Measurements from ENCODE around the gene IL1RAP.

IL1RAP gene

DNA sequence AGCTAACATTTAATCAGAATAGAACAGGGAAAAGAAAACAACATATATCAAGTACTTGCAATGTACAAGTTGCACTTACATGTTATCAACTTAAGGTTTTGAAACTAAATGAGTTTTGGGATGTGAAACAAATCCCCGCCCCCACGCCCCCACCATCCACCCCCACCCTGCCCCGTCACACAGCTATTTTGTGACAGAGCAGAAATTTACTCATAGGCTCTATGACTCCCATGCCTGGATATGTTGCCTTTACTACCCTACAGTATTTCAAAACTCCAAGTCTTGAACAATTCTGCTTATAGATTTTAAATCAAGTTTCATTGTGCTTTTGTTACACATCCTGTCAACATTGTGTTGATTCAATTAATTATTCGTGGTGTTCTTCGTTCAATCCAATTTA lies 18.1 kb upstream of the IL1RAP start:
- H3K4me3 ChIP-seq (ENCODE audit: low read depth, low read length): no peak overlapping the region
- no peak for DNase-seq (ENCODE audit: low read depth, low spot score)
- in situ Hi-C loops (cut with HindIII; ENCODE audit: low sequenced_read_pairs): no loop called here
- TF ChIP-seq, protein P1, sequence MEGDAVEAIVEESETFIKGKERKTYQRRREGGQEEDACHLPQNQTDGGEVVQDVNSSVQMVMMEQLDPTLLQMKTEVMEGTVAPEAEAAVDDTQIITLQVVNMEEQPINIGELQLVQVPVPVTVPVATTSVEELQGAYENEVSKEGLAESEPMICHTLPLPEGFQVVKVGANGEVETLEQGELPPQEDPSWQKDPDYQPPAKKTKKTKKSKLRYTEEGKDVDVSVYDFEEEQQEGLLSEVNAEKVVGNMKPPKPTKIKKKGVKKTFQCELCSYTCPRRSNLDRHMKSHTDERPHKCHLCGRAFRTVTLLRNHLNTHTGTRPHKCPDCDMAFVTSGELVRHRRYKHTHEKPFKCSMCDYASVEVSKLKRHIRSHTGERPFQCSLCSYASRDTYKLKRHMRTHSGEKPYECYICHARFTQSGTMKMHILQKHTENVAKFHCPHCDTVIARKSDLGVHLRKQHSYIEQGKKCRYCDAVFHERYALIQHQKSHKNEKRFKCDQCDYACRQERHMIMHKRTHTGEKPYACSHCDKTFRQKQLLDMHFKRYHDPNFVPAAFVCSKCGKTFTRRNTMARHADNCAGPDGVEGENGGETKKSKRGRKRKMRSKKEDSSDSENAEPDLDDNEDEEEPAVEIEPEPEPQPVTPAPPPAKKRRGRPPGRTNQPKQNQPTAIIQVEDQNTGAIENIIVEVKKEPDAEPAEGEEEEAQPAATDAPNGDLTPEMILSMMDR (IDR thresholded peaks at IDR 0.05; ENCODE audit: low read depth, low read length): no peak

DNA sequence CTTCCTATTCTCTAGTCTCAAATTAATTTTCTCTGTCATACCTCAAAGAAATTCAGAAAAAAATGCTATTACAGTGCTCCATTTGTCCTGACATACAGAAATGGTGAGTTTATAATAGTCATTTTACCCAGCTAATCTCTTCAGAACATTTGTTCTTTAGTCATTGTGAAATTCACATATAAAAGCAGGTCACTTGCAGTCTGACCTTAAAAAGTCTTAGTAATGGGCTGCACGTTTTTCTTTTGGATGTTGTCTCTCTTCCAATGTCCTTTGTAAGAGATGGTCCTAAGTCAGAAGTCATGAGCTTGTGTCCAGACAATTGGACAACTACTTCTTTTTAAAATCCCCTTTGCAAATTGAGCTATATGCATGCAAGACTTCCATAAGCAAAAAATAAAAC lies 17.0 kb upstream of the IL1RAP start:
- in situ Hi-C loops (cut with HindIII; ENCODE audit: low sequenced_read_pairs): no loop called here
- TF ChIP-seq, protein P1 (IDR thresholded peaks at IDR 0.05; ENCODE audit: low read depth, low read length): no peak
- no peak overlapping the region for H3K4me3 ChIP-seq (ENCODE audit: low read depth, low read length)
- DNase-seq (ENCODE audit: low read depth, low spot score): no peak

DNA sequence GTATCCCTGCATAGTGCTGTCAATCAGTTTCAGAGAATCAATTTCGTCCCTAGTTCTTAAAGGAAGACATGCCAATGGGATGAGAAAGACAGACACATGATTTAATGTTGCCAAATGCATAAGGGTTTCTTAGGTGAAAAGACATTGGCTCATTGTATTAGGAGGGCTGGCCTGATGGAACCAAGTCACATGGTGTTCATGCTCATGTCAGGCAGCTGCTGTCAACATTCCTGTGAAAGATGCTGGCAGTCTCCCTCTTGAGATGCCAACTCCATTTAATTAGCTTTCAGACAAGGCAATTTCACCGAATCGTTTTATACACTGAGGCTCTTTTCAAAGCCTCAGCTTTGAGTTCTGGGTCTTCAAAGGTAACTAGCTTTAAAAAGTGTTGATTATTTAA lies 16.1 kb upstream of the IL1RAP start:
- TF ChIP-seq, protein P1 (IDR thresholded peaks at IDR 0.05; ENCODE audit: low read depth, low read length): no peak
- no peak for DNase-seq (ENCODE audit: low read depth, low spot score)
- in situ Hi-C loops (cut with HindIII; ENCODE audit: low sequenced_read_pairs): no loop called here

DNA sequence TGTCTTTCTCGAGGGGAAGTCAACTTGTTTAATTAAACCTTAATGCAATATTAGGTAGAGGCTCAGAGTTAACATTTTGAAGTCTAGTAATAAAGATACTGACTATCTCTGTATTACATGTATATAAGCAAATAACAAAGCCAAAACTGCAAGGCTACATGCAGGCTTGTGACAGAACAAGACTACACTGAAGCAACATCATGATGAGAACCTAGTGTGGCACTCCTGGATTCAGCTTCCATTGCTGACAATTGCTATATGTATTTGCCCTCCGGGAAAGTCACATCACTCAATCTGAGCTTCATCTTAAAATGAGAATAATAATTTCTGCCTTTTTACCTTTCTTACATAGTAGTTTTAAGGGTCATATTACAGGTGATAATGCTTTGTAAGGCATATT lies 15.6 kb upstream of the IL1RAP start:
- no peak for DNase-seq (ENCODE audit: low read depth, low spot score)
- TF ChIP-seq, protein P1 (IDR thresholded peaks at IDR 0.05; ENCODE audit: low read depth, low read length): no peak
- in situ Hi-C loops (cut with HindIII; ENCODE audit: low sequenced_read_pairs): no loop called here
- no peak overlapping the region for H3K4me3 ChIP-seq (ENCODE audit: low read depth, low read length)

More for the DNA sequence above, 16.1 kb upstream of the IL1RAP start:
- no peak overlapping the region for H3K4me3 ChIP-seq (ENCODE audit: low read depth, low read length)

DNA sequence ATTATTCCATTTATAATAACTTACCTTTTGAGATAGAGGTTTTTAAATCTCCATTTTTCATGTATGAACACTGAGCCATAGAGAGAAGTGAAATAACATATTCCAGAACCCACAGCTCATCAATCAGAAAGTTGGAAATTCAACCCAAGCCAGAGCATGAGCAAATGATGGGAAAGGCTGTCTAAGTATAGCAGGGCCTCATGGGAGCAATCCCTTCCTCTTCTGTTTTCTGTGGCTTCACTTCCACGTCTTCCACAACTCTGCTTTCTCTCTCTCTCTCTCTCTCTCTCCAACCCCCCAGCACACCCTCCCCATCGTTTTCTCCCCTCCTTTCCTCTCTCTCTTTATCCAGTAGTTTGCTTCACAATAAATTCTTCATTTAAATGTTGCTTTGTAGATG lies 14.8 kb upstream of the IL1RAP start:
- in situ Hi-C loops (cut with HindIII; ENCODE audit: low sequenced_read_pairs): no loop called here
- DNase-seq (ENCODE audit: low read depth, low spot score): no peak
- no peak overlapping the region for H3K4me3 ChIP-seq (ENCODE audit: low read depth, low read length)
- TF ChIP-seq, protein P1 (IDR thresholded peaks at IDR 0.05; ENCODE audit: low read depth, low read length): no peak

DNA sequence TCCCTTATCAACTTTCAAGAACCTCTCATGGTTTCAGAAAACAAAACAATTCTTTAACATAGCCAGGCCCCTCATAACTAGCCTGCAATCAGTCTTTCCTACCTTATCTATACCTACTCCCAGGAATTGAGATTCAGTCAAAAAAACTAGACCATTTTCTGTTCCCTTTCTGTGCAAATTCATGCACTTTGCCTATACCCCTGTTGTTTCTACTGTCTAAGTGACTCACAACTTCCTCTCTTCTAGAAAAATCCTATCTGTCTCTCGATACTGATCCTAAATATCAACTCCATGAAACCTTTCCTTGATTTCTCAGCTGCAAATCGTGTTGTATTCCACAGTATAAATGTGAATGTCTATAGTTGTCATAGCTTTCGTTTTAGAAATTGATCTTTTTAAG lies 10.9 kb upstream of the IL1RAP start:
- in situ Hi-C loops (cut with HindIII; ENCODE audit: low sequenced_read_pairs): no loop called here
- no peak overlapping the region for H3K4me3 ChIP-seq (ENCODE audit: low read depth, low read length)
- DNase-seq (ENCODE audit: low read depth, low spot score): no peak
- TF ChIP-seq, protein P1 (IDR thresholded peaks at IDR 0.05; ENCODE audit: low read depth, low read length): no peak
